GM23248 (cell line): Measurements from ENCODE around the gene OR5B3. TPM values are rescaled to one million over a fixed set of nuclear protein-coding genes. Genes with fewer than 3 reads are reported as not detected.

Source experiments
- DNase-seq: peaks from one replicate; pipeline ENCODE4 v3.0.0-alpha.2; 2015
- H2AFZ ChIP-seq: fragments of 200-600 bp; sonication (generic); 2 replicates; pipeline ENCODE4 v1.6.1; 2016; ENCODE audit warnings: antibody characterized with exemption
- H3F3A ChIP-seq: fragments of 200-600 bp; sonication (generic); 2 replicates; pipeline ENCODE4 v1.6.1; 2016; ENCODE audit warnings: mild to moderate bottlenecking, antibody characterized with exemption, mixed run types; ENCODE audit not compliant: insufficient read depth
- H3K27ac ChIP-seq: fragments of 200-600 bp; sonication (generic); 2 replicates; pipeline ENCODE4 v1.5.1; 2016; ENCODE audit warnings: mild to moderate bottlenecking
- H3K27me3 ChIP-seq: fragments of 200-600 bp; sonication (generic); replicated peaks from 2 replicates; pipeline ENCODE4 v1.6.1; 2016; ENCODE audit warnings: mild to moderate bottlenecking; ENCODE audit not compliant: insufficient read depth
- H3K36me3 ChIP-seq: fragments of 200-600 bp; sonication (generic); 2 replicates; pipeline ENCODE4 v1.6.1; 2016; ENCODE audit warnings: low read depth, mild to moderate bottlenecking
- H3K4me1 ChIP-seq: fragments of 200-600 bp; sonication (generic); 2 replicates; pipeline ENCODE4 v1.6.1; 2016; ENCODE audit warnings: mild to moderate bottlenecking; ENCODE audit not compliant: insufficient read depth
- H3K4me2 ChIP-seq: fragments of 200-600 bp; sonication (generic); one replicate; pipeline ENCODE4 v1.6.1; 2016; ENCODE audit warnings: mild to moderate bottlenecking; ENCODE audit not compliant: unreplicated experiment
- H3K4me3 ChIP-seq: fragments of 200-600 bp; sonication (generic); 2 replicates; pipeline ENCODE4 v1.5.1; 2016; ENCODE audit warnings: mild to moderate bottlenecking
- H3K79me2 ChIP-seq: fragments of 200-600 bp; sonication (generic); 2 replicates; pipeline ENCODE4 v1.6.1; 2016; ENCODE audit warnings: mild to moderate bottlenecking; ENCODE audit not compliant: insufficient read depth
- H3K9ac ChIP-seq: fragments of 200-600 bp; sonication (generic); 2 replicates; pipeline ENCODE4 v1.6.1; 2016; ENCODE audit warnings: mild to moderate bottlenecking
- H3K9me2 ChIP-seq: fragments of 200-600 bp; sonication (generic); 2 replicates; pipeline ENCODE4 v1.6.1; 2016; ENCODE audit warnings: mixed run types, mild to moderate bottlenecking, moderate library complexity; ENCODE audit not compliant: insufficient read depth
- H3K9me3 ChIP-seq: fragments of 200-600 bp; sonication (generic); one replicate; pipeline ENCODE4 v1.6.1; 2017; ENCODE audit warnings: low read depth
- H4K20me1 ChIP-seq: fragments of 200-600 bp; sonication (generic); 2 replicates; pipeline ENCODE4 v1.6.0; 2016; ENCODE audit not compliant: insufficient read depth
- EZH2 ChIP-seq: fragments of 200-600 bp; sonication (generic); IDR thresholded peaks from 2 replicates; pipeline ENCODE4 v1.6.1; 2018; ENCODE audit warnings: antibody characterized with exemption, mild to moderate bottlenecking; ENCODE audit not compliant: insufficient read depth, poor library complexity, severe bottlenecking
- EZH2phosphoT487 ChIP-seq: fragments of 200-600 bp; sonication (generic); IDR thresholded peaks from 2 replicates; pipeline ENCODE4 v1.6.1; 2018; ENCODE audit warnings: antibody characterized with exemption, moderate library complexity, mild to moderate bottlenecking, low read depth; ENCODE audit not compliant: insufficient read depth
- WGBS, 2 experiments: methylation state at CpG; one replicate each; pipeline ENCODE4 v1.1.6; 2015 to 2017; ENCODE audit warnings: low lambda C conversion rate in 2 of 2, low coverage in 1 of 2; ENCODE audit errors: missing lambda C conversion rate in 2 of 2; 5-methylcytosine and 5-hydroxymethylcytosine counted together
- in situ Hi-C: fragments of 300-500 bp; cut with MboI; formaldehyde crosslinking; loops from 2 replicates; pipeline ENCODE4 v1.15.0; 2020
- polyA plus RNA-seq: library from polyadenylated mRNA; unstranded; fragments of >200 nt; fragmentation: Nextera tagmentation; extraction: Ambion mirVana; gene quantifications from 2 replicates; pipeline ENCODE4 v1.2.1, GENCODE V29; 2016
- total RNA-seq: library from RNA; depleted of rRNA; stranded (reverse); fragments of >200 nt; shearing (Covaris generic); gene quantifications from 2 replicates; pipeline ENCODE4 v1.2.3, GENCODE V29; 2014

OR5B3 gene
- total and polyA plus RNA-seq, 2 experiments from 2014 or later = not detected

GRCh38 chr11:58442136-58442535 is 35.5 kb upstream of the OR5B3 start, which contains the start of gene OR5B12:
OR5B12 (minus strand) TSS chr11:58442236; CDS start chr11:58440151, 2,085 bp downstream.
- Histone ChIP-seq H3F3A (no peaks in the 10 kb centered on the region), H2AFZ (no peak within 1 kb of the TSS), H3K4me3 (no peak within 1 kb of the TSS), H3K79me2 (no peaks in the 10 kb centered on the region), H3K27ac (no peak within 1 kb of the TSS), H3K4me1 (no peaks in the 10 kb centered on the region), H3K36me3 (no peaks in the 10 kb centered on the region), H3K27me3 (no peaks in the 10 kb centered on the region), H4K20me1 (no peaks in the 10 kb centered on the region), H3K9ac (no peak within 1 kb of the TSS), H3K9me2 (0 out of 2 replicates have a peak, but pooled peaks cover 3% of the 10 kb centered on the region), H3K9me3 (no peaks in the 10 kb centered on the region), H3K4me2 (no peak within 1 kb of the TSS)
- in situ Hi-C loops = no loop called here
- 27 to 48% methylated on average over 1 of the region's 1 CpG for WGBS, 2 experiments
- no peak for TF ChIP-seq EZH2
- no peak for TF ChIP-seq EZH2phosphoT487
- no peak for DNase-seq

GRCh38 chr11:58438486-58438885 is 31.8 kb upstream of the OR5B3 start:
- H4K20me1 ChIP-seq = no peaks in the 10 kb centered on the region
- no peaks in the 10 kb centered on the region for H3F3A ChIP-seq
- no peak for DNase-seq
- H3K79me2 ChIP-seq = no peaks in the 10 kb centered on the region
- H3K27me3 ChIP-seq = no peaks in the 10 kb centered on the region
- no peak overlapping the region for H3K4me2 ChIP-seq
- 22 to 34% methylated on average over 4 of the region's 4 CpGs for WGBS, 2 experiments
- H3K36me3 ChIP-seq = no peaks in the 10 kb centered on the region
- TF ChIP-seq EZH2phosphoT487 (no peak), EZH2 (no peak)
- H2AFZ ChIP-seq = no peak overlapping the region
- in situ Hi-C loops = no loop called here
- no peaks in the 10 kb centered on the region for H3K9me3 ChIP-seq
- no peak overlapping the region for H3K4me3 ChIP-seq
- 0 out of 2 replicates have a peak, but pooled peaks cover 3% of the 10 kb centered on the region for H3K9me2 ChIP-seq
- no peak overlapping the region for H3K9ac ChIP-seq
- no peaks in the 10 kb centered on the region for H3K4me1 ChIP-seq
- H3K27ac ChIP-seq = no peak overlapping the region

- Histone ChIP-seq H3K9ac (no peak overlapping the region), H3F3A (no peaks in the 10 kb centered on the region), H3K9me2 (no peaks in the 10 kb centered on the region), H2AFZ (no peak overlapping the region), H3K79me2 (no peaks in the 10 kb centered on the region), H3K36me3 (no peaks in the 10 kb centered on the region), H4K20me1 (no peaks in the 10 kb centered on the region), H3K4me1 (no peaks in the 10 kb centered on the region), H3K27ac (no peak overlapping the region), H3K4me2 (no peak overlapping the region), H3K9me3 (no peaks in the 10 kb centered on the region), H3K27me3 (no peaks in the 10 kb centered on the region), H3K4me3 (no peak overlapping the region)
- 52 to 59% methylated on average over 3 of the region's 3 CpGs for WGBS, 2 experiments
- TF ChIP-seq EZH2 (no peak), EZH2phosphoT487 (no peak)
- in situ Hi-C loops = no loop called here
- DNase-seq = no peak
These were observed 27.5 kb upstream of the OR5B3 start for GRCh38 chr11:58434217-58434616.

- H3K9me3 ChIP-seq = no peaks in the 10 kb centered on the region
- in situ Hi-C loops = no loop called here
- H3K36me3 ChIP-seq = no peaks in the 10 kb centered on the region
- no peak overlapping the region for H3K27ac ChIP-seq
- no peak for TF ChIP-seq EZH2phosphoT487
- no peak for TF ChIP-seq EZH2
- no peaks in the 10 kb centered on the region for H3K9me2 ChIP-seq
- no peak overlapping the region for H2AFZ ChIP-seq
- H3K9ac ChIP-seq = no peak overlapping the region
- H3F3A ChIP-seq = no peaks in the 10 kb centered on the region
- H3K79me2 ChIP-seq = no peaks in the 10 kb centered on the region
- H4K20me1 ChIP-seq = no peaks in the 10 kb centered on the region
- WGBS, 2 experiments = 48 to 71% methylated on average over 2 to 3 of the region's 3 CpGs
- H3K4me2 ChIP-seq = no peak overlapping the region
- H3K4me1 ChIP-seq = no peaks in the 10 kb centered on the region
- no peaks in the 10 kb centered on the region for H3K27me3 ChIP-seq
- H3K4me3 ChIP-seq = no peak overlapping the region
- DNase-seq = no peak
These were observed 27.0 kb upstream of the OR5B3 start for GRCh38 chr11:58433638-58434203.
